ENCODE data around the gene NUDT9.
"Not testable (repeated sequence)": the region's sequence is repeated elsewhere in the genome, so short reads cannot be mapped to it uniquely, and the experiment has no call there.

NUDT9 gene

DNA sequence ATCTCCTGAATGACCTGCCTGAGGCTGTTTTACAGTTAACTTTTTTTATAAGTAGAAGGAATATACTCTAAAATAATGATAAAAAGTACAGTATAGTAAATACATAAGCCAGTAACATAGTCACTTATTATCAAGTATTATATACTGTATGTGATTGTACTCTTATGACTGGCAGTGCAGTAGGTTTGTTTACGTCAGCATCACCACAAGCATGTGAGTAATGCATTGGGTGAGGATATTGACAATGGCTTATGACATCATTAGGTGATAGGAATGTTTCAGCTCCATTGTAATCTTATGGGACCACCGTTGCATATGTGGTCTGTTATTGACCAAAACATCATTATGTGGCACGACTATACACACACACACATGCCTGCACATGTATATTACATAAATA is 20.5 kb downstream of the NUDT9 start:
- in situ Hi-C loops (cut with HindIII; ENCODE audit: low pct_ligation_motif_present, low pct_unique_long_range_greater_than_20kb, low sequenced_read_pairs), result no loop called here
- no peak for DNase-seq

DNA sequence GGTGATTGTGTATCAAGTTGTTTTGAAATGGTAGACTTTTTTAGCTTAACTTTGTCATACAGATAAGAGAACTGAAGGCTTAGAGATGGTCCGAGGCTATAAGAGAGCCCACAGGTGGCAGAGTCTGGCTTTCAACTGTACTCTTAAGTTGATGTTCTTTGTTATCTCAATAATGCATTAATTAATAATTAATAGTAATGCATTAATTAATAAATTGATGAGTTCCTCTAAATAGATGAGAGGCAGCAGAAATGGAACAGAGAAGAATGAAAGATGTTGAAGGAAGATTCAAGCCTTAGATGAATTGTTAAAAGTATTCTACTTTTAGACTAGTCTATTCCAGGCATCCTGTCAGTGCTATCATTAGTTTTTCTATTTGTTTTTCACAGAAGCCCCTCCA is 22.4 kb downstream of the NUDT9 start:
- in situ Hi-C loops (cut with HindIII; ENCODE audit: low pct_ligation_motif_present, low pct_unique_long_range_greater_than_20kb, low sequenced_read_pairs), result no loop called here

DNA sequence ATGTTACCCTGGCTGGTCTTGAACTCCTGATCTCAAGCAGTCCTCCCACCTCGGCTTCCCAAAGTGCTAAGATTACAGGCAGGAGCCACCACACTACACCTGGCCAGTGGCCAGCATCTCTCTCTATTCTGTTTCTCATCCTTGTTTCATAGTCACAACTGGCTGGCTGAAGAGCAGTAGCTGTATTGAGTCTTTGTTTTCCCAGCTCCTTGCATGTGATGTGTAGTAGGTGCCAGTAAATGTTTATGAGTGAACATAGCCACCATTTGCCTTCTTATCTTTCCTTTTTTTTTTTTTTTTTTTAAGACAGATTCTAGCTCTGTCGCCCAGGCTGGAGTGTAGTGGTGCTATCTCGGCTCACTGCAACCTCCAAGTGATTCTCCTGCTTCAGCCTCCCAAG is 23.6 kb downstream of the NUDT9 start:
- in situ Hi-C loops (cut with HindIII; ENCODE audit: low pct_ligation_motif_present, low pct_unique_long_range_greater_than_20kb, low sequenced_read_pairs), result no loop called here
- no peak for DNase-seq

More for the DNA sequence above, 22.4 kb downstream of the NUDT9 start:
- DNase-seq, result no peak

- in situ Hi-C loops (cut with HindIII; ENCODE audit: low pct_ligation_motif_present, low pct_unique_long_range_greater_than_20kb, low sequenced_read_pairs); DNase-seq: not testable (repeated sequence)
These were observed 24.0 kb downstream of the NUDT9 start for GRCh38 chr4:87446375-87446774.

DNA sequence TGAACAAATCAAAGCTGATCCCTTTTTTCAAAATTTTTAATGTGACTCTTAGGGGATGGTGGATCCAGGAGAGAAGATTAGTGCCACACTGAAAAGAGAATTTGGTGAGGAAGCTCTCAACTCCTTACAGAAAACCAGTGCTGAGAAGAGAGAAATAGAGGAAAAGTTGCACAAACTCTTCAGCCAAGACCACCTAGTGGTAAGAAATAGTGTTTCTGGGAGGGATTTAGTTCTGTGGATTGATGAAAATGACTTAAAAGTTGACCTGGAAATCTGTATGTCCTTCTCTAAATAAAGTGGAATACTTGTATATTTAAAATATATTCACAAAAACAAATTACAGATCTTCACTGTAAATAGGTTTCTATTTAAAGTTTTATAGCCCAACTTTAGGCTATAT is 29.2 kb downstream of the NUDT9 start:
- in situ Hi-C loops (cut with HindIII; ENCODE audit: low pct_ligation_motif_present, low pct_unique_long_range_greater_than_20kb, low sequenced_read_pairs), result no loop called here
- no peak for DNase-seq

- in situ Hi-C loops (cut with HindIII; ENCODE audit: low pct_ligation_motif_present, low pct_unique_long_range_greater_than_20kb, low sequenced_read_pairs), result no loop called here
- DNase-seq, result no peak
These were observed 36.5 kb downstream of the NUDT9 start for GRCh38 chr4:87458913-87459312.

DNA sequence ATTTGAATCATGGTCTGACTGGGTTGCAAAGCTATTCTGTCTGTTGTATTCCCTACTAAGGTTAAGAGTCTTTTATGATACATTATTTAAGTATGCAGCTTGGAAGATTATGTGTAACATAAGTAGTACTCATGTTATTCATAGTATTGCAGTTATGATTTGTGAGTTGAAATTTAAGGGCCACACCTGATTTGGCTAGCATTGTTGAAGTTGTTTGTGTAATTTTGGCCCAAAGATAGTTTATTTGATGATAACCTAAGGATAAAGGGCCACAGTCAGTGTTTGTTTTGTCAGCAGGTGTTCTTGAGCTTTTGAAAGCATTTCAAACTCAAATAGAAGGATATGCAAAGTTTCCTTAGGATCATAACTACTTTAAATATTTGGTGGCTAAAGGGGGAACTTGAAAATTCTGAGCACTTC is 38.9 kb downstream of the NUDT9 start:
- no peak for DNase-seq

GRCh38 chr4:87462102-87462501 is 39.7 kb downstream of the NUDT9 start:
- DNase-seq, result no peak
- in situ Hi-C loops (cut with HindIII; ENCODE audit: low pct_ligation_motif_present, low pct_unique_long_range_greater_than_20kb, low sequenced_read_pairs), result no loop called here

More for the DNA sequence above, 38.9 kb downstream of the NUDT9 start:
- in situ Hi-C loops (cut with HindIII; ENCODE audit: low pct_ligation_motif_present, low pct_unique_long_range_greater_than_20kb, low sequenced_read_pairs), result no loop called here

DNA sequence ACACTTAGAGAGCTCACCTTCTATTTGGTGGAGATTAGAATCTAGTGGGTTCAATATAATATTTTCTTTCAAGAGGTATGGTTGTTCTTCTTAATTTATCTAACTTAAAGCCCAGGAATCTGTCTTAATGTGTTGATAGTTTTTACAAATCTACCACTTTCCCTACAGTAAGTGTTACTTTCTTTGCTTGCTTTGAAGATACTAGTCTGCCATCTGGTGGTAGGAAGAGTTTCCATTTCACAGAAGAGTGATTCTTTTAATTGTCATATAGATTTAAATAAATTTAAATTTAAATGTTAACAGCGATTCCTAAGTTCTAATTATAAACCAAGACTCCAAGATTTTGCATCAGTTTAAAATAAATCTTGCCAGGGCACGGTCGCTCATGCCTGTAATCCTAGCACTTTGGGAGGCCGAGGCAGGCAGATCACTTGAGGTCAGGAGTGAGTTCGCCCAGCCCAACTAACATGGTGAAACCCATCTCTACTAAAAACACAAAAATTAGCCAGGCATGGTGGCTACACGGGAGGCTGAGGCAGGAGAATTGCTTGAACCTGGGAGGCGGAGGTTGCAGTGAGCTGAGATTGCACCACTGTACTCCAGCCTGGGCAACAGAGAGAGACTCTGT is 43.5 kb downstream of the NUDT9 start:
- in situ Hi-C loops (cut with HindIII; ENCODE audit: low pct_ligation_motif_present, low pct_unique_long_range_greater_than_20kb, low sequenced_read_pairs), result no loop called here

GRCh38 chr4:87469390-87469789 is 47.0 kb downstream of the NUDT9 start:
- DNase-seq, result no peak
- in situ Hi-C loops (cut with HindIII; ENCODE audit: low pct_ligation_motif_present, low pct_unique_long_range_greater_than_20kb, low sequenced_read_pairs), result no loop called here

More for the DNA sequence above, 43.5 kb downstream of the NUDT9 start:
- peak; percentile 33 for DNase-seq

GRCh38 chr4:87476934-87477333 is 54.6 kb downstream of the NUDT9 start:
- in situ Hi-C loops (cut with HindIII; ENCODE audit: low pct_ligation_motif_present, low pct_unique_long_range_greater_than_20kb, low sequenced_read_pairs), result no loop called here
- DNase-seq, result no peak

GRCh38 chr4:87478732-87479250 is 56.4 kb downstream of the NUDT9 start:
- in situ Hi-C loops (cut with HindIII; ENCODE audit: low pct_ligation_motif_present, low pct_unique_long_range_greater_than_20kb, low sequenced_read_pairs), result no loop called here
- no peak for DNase-seq

GRCh38 chr4:87481377-87481776 is 59.0 kb downstream of the NUDT9 start:
- in situ Hi-C loops (cut with HindIII; ENCODE audit: low pct_ligation_motif_present, low pct_unique_long_range_greater_than_20kb, low sequenced_read_pairs), result no loop called here
- DNase-seq, result no peak

- in situ Hi-C loops (cut with HindIII; ENCODE audit: low pct_ligation_motif_present, low pct_unique_long_range_greater_than_20kb, low sequenced_read_pairs); DNase-seq: not testable (repeated sequence)
These were observed 60.9 kb downstream of the NUDT9 start for GRCh38 chr4:87483247-87483646.

DNA sequence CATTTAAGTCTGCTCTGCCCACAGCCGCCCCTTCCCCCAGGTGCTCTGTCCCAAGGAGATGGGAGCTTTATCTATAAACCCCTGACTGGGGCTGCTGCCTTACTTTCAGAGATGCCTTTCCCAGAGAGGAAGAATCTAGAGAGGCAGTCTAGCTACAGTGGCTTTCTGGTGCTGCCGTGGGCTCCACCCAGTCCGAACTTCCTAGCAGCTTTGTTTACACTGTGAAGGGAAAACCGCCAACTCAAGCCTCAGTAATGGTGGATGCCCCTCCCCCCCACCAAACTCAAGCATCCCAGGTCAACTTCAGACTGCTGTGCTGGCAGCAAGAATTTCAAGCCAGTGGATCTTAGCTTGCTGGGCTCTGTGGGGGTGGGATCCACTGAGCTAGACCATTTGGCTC is 66.3 kb downstream of the NUDT9 start:
- in situ Hi-C loops (cut with HindIII; ENCODE audit: low pct_ligation_motif_present, low pct_unique_long_range_greater_than_20kb, low sequenced_read_pairs); DNase-seq: not testable (repeated sequence)

DNA sequence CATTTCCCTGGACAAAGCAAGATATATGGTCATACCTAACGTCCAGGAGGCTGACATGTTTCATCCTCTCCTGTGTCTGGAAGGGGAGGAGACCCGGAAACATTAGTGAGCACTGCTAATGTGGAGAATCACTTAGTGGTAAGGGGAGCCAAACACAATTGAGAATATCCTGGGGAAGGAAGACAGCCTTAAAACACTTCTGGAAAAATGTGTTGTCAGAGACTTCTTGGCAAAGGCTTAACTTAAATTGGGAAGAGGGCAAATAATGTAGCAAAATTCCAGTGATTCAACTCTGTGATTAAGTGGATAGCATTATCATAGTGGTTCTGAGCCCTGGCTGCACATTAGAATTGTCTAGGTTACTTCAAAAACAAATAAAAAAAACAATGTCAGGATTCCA is 67.3 kb downstream of the NUDT9 start:
- DNase-seq, result no peak
- in situ Hi-C loops (cut with HindIII; ENCODE audit: low pct_ligation_motif_present, low pct_unique_long_range_greater_than_20kb, low sequenced_read_pairs), result no loop called here

DNA sequence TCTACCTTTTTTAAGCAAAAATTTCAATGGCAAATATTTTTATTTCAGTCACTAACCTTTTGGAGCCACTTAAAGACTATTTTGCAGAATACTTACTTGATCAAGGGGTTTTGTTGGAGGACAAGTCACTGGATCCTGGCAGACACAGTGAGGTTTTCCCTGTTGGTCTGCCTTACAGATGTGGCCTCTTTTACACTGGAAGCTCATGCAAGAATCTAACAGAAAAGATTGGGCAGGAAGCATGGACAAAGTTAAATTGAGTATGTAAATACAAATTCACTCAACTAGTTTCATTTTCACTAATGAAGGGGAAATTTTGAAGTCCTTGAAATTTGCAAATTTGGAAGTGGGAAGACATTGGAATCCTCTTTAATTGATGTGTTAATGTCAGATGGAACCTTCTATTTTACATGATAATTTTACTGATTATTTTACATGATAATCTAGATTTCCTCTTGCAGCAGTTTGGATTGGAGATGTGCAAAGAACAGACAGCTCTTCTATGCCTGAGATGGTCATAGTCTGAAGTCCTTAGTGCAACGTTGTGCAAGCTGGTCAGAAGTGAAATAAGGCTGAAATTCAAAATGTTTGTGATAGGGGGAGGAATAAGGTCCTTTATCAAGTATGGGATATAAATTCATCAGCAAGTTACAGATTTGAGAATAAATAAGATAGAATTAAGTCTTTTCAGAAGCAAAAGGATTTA is 68.4 kb downstream of the NUDT9 start:
- no peak for DNase-seq
- in situ Hi-C loops (cut with HindIII; ENCODE audit: low pct_ligation_motif_present, low pct_unique_long_range_greater_than_20kb, low sequenced_read_pairs), result no loop called here

DNA sequence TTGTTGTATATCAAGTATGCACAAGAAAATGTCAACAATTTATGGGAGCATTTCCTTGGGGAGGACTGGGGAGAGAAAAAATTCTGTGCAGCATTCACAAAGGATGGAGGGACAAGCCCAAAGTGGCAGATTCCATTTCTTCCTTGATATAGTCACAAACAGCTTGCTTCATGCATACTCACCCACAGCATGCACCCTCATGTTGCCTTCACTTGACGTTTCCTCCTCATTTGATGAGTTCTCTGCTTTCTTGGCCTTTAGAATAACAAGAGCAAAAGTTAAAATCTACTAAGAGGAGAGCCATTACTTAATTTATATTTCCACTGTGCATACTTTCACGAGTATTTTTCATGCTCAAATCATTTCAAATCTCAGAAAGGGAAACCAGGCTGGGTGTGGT is 69.1 kb downstream of the NUDT9 start:
- in situ Hi-C loops (cut with HindIII; ENCODE audit: low pct_ligation_motif_present, low pct_unique_long_range_greater_than_20kb, low sequenced_read_pairs), result no loop called here
- DNase-seq, result no peak

- in situ Hi-C loops (cut with HindIII; ENCODE audit: low pct_ligation_motif_present, low pct_unique_long_range_greater_than_20kb, low sequenced_read_pairs); DNase-seq: not testable (repeated sequence)
These were observed 69.5 kb downstream of the NUDT9 start for GRCh38 chr4:87491851-87492250.

- DNase-seq, result no peak
- in situ Hi-C loops (cut with HindIII; ENCODE audit: low pct_ligation_motif_present, low pct_unique_long_range_greater_than_20kb, low sequenced_read_pairs), result no loop called here
These were observed 70.7 kb downstream of the NUDT9 start for GRCh38 chr4:87493115-87493514.
